Psoas muscle (tissue), 8 donors: Measurements from ENCODE around the gene GSG1L. TPM values are rescaled to one million over a fixed set of nuclear protein-coding genes. Genes with fewer than 3 reads are reported as not detected.
"Not testable (repeated sequence)": the region's sequence is repeated elsewhere in the genome, so short reads cannot be mapped to it uniquely, and the experiment has no call there.

Experiments
- ATAC-seq, 4 donors: fragments of 200-7000 bp; cut with Tn5 transposase; one replicate each; pipeline ENCODE4 v1.9.1; 2020; ENCODE audit warnings: moderate library complexity in 3 of 4, mild to moderate bottlenecking in 2 of 4
- DNase-seq, 2 donors: peaks; one replicate each; pipeline ENCODE4 v3.0.0-alpha.2; 2020
- H3K27ac ChIP-seq: fragments of 200-600 bp; one replicate; pipeline ENCODE4 v1.8.0; 2022
- H3K27me3 ChIP-seq, 3 donors: fragments of 200-600 bp in 1 of 3; one replicate each; pipeline versions ENCODE4 v1.6.1 to v1.8.0; 2013 to 2022; ENCODE audit warnings: low read length in 2 of 3, mild to moderate bottlenecking in 2 of 3, moderate library complexity in 1 of 3; ENCODE audit not compliant: insufficient read depth in 3 of 3
- H3K36me3 ChIP-seq, 2 donors: fragments of 200-600 bp in 1 of 2; one replicate each; pipeline versions ENCODE4 v1.6.1 to v1.8.0; 2013 to 2022; ENCODE audit warnings: low read depth in 1 of 2, mild to moderate bottlenecking in 1 of 2, moderate library complexity in 1 of 2; ENCODE audit not compliant: insufficient read depth in 1 of 2
- H3K4me1 ChIP-seq: fragments of 200-600 bp; one replicate; pipeline ENCODE4 v1.8.0; 2022
- H3K4me3 ChIP-seq: fragments of 200-600 bp; one replicate; pipeline ENCODE4 v1.8.0; 2022; ENCODE audit warnings: mild to moderate bottlenecking
- H3K9me3 ChIP-seq: fragments of 200-600 bp; one replicate; pipeline ENCODE4 v1.8.0; 2022
- WGBS, 3 donors: extraction: QIAGEN DNeasy Blood & Tissue Kit; methylation state at CpG; one replicate each; pipeline versions ENCODE4 v1.1.6 to v1.1.7; 2013; 5-methylcytosine and 5-hydroxymethylcytosine counted together
- intact Hi-C, 2 donors: fragments of 100-400 bp; cut with DNase I; formaldehyde crosslinking; loops; one replicate each; pipeline versions ENCODE4 v1.11.0 to v1.14.2; 2022
- polyA plus RNA-seq, 3 donors: library from polyadenylated mRNA; stranded (reverse); fragments of 200-250 nt; gene quantifications; one replicate each; pipeline ENCODE4 v1.2.3, GENCODE V29; 2013
- total RNA-seq, 4 donors: library from RNA; stranded (reverse); fragmentation: NEBNext Ultra II Directional in 2 of 4; extraction: Animal tissue kit (Norgen Biotek cat#: 25700) in 2 of 4; gene quantifications; one replicate each; pipeline versions ENCODE4 v1.2.1 to v1.2.4, GENCODE V29; 2021 to 2023
- TF ChIP-seq, protein P1 (sequence below): fragments of 200-600 bp; IDR thresholded peaks from one replicate; pipeline ENCODE4 v1.8.0; 2022; ENCODE audit warnings: antibody characterized with exemption
- donor health status: healthy with polysubstance abuse.
- donor health status: DM: no; HTN: no; CAD: no; lungs with moderate emphysema.
- donor health status: Bipolar disorder and iron deficiency.
- donor health status: healthy.
- donor health status: DM: yes; HTN: yes; CAD: no.
- donor health status: DM: no; HTN: no; CAD: no.
- donor health status: DM: no; HTN: no; CAD: no.
- donor health status: DM: yes; HTN: yes; CAD: no.

Gene GSG1L
- total and polyA plus RNA-seq, 7 donors: 0.04 to 0.17 (median 0.08) TPM; not detected in 2

DNA sequence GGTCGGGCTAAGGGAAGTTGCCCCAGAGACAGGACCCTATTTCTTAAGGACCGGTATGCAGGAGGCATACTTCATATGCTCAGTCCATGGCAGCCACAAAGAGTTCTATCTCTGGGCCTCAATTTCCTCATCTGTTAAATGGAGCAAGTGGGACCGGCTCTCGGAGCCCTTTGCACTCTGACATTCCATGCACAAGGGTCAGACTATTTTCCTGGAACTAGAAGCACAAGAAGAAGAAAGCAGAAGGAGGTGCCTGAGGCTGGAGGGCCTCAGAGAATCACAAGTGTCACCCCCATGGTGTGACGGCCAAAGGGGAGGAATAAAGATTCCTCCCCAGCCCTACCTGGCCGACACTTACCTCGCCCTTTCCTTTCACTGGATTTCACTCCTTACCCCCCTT lies 115.8 kb downstream of the GSG1L start:
- TF ChIP-seq, protein P1, sequence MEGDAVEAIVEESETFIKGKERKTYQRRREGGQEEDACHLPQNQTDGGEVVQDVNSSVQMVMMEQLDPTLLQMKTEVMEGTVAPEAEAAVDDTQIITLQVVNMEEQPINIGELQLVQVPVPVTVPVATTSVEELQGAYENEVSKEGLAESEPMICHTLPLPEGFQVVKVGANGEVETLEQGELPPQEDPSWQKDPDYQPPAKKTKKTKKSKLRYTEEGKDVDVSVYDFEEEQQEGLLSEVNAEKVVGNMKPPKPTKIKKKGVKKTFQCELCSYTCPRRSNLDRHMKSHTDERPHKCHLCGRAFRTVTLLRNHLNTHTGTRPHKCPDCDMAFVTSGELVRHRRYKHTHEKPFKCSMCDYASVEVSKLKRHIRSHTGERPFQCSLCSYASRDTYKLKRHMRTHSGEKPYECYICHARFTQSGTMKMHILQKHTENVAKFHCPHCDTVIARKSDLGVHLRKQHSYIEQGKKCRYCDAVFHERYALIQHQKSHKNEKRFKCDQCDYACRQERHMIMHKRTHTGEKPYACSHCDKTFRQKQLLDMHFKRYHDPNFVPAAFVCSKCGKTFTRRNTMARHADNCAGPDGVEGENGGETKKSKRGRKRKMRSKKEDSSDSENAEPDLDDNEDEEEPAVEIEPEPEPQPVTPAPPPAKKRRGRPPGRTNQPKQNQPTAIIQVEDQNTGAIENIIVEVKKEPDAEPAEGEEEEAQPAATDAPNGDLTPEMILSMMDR: no peak
- no peaks in the 10 kb centered on the region for H3K4me1 ChIP-seq
- H3K9me3 ChIP-seq: no peaks in the 10 kb centered on the region
- WGBS, 3 donors: 86 to 88% (median 86%) methylated on average over 7 of the region's 7 CpGs
- H3K36me3 ChIP-seq: no peaks in the 10 kb centered on the region
- intact Hi-C loops: no loop called here
- no peak overlapping the region for H3K27ac ChIP-seq
- DNase-seq (no peak), ATAC-seq (no peak)
- no peak overlapping the region for H3K4me3 ChIP-seq
- peaks cover 0 to 2% (median 0%) of the 10 kb centered on the region in 3 donors for H3K27me3 ChIP-seq

DNA sequence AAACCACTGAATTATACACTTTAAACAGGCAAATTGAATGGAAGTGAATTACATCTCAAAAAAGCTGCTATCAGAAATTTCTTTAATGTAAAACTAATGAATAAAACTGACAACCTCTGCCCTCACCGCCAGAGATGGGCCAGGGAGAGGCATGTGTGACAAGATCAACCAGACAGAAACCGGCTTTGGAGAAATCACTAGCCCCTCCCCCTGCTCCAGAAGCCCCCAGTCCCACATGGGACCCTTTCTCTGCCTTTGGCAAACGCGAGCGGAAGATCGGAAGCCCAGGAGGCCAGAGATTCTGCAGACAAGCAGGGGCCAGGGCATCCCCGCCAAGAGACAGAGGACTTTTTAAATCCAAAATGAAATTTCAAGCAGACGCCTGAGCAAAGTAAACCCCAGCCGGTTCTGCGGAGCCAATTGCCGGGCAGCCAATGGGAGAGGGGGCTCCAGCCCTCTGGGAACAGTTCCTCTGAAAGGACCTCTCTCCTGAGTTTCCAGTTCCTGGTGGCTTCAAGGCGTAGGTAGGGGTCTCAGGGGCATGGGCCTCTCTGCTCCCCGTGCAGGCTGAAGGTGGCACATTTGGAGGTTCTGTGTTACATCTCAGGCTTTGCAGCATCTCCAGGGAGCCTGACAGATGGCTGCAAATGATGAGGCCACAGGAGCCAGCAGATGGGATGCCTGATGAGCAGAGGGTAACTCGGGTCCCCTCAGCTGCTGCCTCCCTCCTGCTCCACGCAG lies 118.1 kb downstream of the GSG1L start:
- intact Hi-C loops: no loop called here
- H3K4me3 ChIP-seq: no peak overlapping the region
- no peaks in the 10 kb centered on the region for H3K9me3 ChIP-seq
- no peak for ATAC-seq
- 24 to 28% (median 24%) methylated on average over 15 of the region's 15 CpGs for WGBS, 3 donors
- no peaks in the 10 kb centered on the region for H3K4me1 ChIP-seq
- peaks cover 0 to 2% (median 0%) of the 10 kb centered on the region in 3 donors for H3K27me3 ChIP-seq
- H3K27ac ChIP-seq: no peak overlapping the region
- no peaks in the 10 kb centered on the region for H3K36me3 ChIP-seq
- TF ChIP-seq, protein P1: no peak
- no peak for DNase-seq

DNA sequence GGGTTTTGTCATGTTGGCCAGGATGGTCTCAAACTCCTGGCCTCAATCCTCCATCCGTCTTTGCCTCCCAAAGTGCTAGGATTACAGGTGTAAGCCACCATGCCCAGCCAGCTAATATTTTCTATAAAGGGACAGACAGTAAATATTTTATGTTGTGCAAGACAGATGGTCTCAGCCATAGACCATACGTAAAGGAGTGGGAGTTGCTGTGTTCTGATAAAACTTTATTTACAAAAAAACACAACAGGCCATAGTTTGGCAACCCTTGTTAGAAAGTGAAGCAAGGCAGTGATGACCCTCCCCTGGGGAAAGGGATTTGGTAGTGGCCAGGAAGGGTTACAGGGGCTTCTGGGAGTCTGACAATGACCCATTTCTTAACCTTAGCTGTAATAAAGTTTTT lies 119.7 kb downstream of the GSG1L start:
- Histone ChIP-seq H3K9me3 (no peaks in the 10 kb centered on the region), H3K4me3 (no peak overlapping the region), H3K4me1 (no peaks in the 10 kb centered on the region), H3K27ac (no peak overlapping the region), H3K36me3 (no peaks in the 10 kb centered on the region), H3K27me3 (peaks cover 0 to 2% (median 0%) of the 10 kb centered on the region in 3 donors)
- ATAC-seq: no peak
- 88 to 94% (median 94%) methylated on average over 2 of the region's 2 CpGs for WGBS, 3 donors
- intact Hi-C loops: no loop called here
- no peak for DNase-seq
- TF ChIP-seq, protein P1: no peak

DNA sequence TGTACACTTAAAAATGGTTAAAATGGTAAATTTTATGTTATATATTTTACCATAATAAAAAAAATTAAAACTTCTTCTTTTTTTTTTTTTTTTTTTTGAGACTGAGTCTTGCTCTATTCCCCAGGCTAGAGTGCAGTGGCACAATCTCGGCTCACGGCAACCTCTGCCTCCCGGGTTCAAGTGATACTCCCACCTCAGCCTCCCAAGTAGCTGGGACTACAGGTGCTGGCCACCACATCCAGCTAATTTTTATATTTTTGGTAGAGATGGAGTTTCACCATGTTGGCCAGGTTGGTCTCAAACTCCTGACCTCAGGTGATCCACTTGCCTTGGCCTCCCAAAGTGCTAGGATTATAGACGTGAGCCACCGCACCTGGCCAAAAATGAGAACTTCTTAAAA lies 121.4 kb downstream of the GSG1L start:
- H3K27ac ChIP-seq, intact Hi-C loops, H3K27me3 ChIP-seq, H3K4me1 ChIP-seq, H3K4me3 ChIP-seq, DNase-seq, H3K9me3 ChIP-seq, H3K36me3 ChIP-seq, ATAC-seq: not testable (repeated sequence)
- 85 to 89% (median 87%) methylated on average over 5 of the region's 5 CpGs for WGBS, 3 donors

DNA sequence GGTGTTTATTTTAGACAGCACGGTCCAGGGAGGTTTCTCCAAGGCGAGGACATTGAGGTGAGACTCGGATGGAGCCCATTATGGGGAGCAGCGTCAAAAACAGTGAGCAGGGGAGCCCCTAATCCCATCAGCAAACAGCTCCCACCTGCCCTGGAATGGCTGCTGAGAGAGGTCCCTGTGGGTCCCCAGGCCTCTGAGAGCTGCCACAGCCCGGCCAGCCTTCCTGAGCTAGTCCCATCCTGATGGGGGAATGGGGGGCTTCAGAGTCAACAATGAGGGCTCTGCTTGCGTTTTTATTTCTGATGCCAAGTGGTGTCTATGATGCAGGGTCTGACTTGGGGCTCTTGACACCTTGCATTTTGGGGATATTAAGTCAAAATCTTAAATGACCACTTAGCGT lies 128.4 kb downstream of the GSG1L start:
- intact Hi-C loops: no loop called here
- Histone ChIP-seq H3K36me3 (no peaks in the 10 kb centered on the region), H3K9me3 (no peaks in the 10 kb centered on the region), H3K27ac (no peak overlapping the region), H3K27me3 (no peaks in the 10 kb centered on the region), H3K4me1 (no peaks in the 10 kb centered on the region), H3K4me3 (no peak overlapping the region)
- 80 to 89% (median 80%) methylated on average over 7 of the region's 7 CpGs for WGBS, 3 donors
- TF ChIP-seq, protein P1: no peak
- ATAC-seq (no peak), DNase-seq (no peak)
